Measurements from ENCODE around the gene RUVBL2.

Gene RUVBL2

DNA sequence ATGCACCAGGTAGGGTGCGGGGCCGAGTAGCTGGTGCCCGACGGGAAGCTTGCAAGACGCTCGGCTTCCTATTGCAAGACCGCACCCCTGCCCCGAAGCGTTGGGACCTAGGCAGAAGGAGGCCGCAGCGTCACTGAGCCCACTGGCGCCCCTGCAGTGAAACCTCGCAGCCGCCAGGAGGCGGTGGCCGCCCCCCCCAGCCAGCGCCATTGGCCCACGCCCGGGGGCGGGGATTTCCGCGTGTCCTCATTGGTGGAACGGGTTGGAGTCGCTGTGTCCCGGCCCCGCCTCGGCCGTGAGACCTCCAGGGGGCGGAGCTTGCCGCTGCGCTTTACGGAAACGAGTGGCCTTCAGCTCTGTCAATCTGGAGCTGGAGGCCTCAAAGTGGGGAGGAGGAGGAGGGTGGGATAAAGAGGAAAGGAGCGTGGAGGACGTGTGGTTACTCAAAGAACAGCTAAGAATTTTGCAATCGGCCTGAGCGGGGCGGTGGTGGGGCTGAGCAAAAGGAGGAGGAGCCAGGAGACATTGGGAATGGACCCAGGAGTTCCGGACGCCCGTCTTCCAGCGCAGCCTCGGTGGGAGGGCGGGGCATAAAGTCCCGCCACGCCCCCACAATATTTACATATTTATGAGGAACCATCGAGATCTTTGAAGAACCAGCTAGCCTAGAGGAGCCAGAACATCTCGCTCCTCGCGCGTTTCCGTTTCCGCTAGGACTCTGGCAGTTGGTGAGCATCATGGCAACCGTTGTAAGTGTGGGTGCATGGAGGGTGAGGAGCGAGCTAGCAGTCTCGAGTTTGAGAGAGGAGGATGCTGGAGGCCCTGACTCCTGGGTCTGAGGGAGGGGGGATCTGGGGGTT is at the start of gene RUVBL2, which contains the start of gene GYS1:
TSS of gene RUVBL2 (plus strand) at position 713 of the 860 bp plus-strand sequence. CDS start at position 738, 25 bp downstream.
TSS of gene GYS1 (minus strand) at position 135 of the 860 bp plus-strand sequence. CDS start 197 bp downstream, outside the sequence.
- peak; percentile 78 for TF ChIP-seq CTCF (IDR thresholded peaks at IDR 0.05; ENCODE audit: extremely low read depth, missing control alignments)
- peak; percentile 98 for DNase-seq (ENCODE audit: low spot score)

DNA sequence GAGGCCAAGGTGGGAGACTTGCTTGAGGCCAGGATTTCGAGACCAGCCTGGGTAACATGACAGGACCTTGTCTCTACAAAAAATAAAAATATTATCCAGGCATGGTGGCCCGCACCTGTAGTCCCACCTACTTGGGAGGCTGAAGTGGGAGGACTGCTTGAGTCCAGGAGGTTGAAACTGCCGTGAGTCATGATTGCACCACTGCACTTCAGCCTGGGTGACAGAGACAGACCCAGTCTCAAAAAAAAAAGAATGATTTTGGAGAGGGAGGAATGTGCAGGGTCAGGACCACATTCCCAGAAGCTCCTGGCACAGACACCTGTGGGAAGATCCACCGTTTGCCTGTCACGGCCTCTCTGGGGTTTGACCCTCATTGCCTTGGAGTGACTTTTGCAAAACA is 48.3 kb upstream of the RUVBL2 start:
- no peak for DNase-seq (ENCODE audit: low spot score)
- no peak for TF ChIP-seq CTCF (IDR thresholded peaks at IDR 0.05; ENCODE audit: extremely low read depth, missing control alignments)

DNA sequence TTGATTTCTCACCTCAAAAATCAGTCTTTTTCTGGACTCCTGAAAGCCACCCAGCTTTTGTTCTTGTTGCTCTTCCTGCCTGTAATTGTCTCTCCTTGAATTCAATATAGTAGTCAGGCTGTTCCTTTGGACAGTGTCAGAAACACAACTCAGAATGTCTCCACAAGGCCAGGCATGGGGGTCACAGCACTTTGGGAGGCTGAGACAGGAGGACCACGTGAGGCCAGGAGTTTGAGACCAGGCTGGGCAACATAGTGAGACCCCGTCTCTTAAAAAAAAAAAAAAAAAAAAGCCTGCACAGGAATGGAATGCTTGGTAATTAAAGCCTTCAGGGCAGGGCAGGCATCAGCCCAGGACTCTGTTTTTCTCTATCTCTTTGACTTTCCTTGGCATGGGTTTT is 47.9 kb upstream of the RUVBL2 start:
- no peak for DNase-seq (ENCODE audit: low spot score)
- no peak for TF ChIP-seq CTCF (IDR thresholded peaks at IDR 0.05; ENCODE audit: extremely low read depth, missing control alignments)

DNA sequence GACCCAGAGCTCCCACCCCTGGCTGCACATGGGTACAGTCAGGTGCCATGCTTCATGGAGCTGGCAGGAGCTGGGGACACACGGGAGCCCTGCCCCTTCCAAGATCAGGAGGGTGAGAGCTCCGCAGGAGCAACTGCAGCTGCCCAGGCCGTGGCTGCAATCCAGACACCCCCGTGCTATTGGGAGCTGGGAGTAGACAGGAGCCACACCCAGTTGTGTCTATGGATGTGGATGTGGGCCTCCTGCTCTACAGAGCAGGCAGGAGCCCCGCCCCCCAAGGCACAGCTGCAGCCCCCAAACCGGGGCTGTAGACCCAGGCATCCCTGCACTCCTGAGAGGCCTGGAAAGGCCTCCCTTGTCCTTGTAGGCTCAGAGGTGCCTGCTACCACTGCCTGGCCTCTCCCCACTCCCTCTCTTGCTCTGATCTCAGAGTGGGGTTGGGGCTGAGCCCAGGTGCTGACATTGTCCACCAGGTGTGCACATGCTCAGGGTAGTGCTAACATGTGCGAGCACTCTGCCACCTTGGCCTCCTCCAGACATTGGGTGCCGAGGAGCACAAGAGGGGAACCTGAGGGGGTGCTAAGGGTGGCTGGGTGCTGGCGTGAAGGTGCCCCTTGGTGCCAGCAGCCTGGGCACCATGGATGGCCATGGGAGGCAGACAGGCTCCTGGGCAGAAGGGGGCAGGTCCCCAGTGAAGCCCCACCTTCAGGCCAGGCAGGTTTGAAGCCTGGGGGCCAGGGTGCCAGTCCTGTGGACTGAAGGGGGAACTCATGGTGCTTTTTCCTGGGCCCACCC is 47.0 kb upstream of the RUVBL2 start:
- TF ChIP-seq CTCF (IDR thresholded peaks at IDR 0.05; ENCODE audit: extremely low read depth, missing control alignments), result no peak
- DNase-seq (ENCODE audit: low spot score), result no peak

DNA sequence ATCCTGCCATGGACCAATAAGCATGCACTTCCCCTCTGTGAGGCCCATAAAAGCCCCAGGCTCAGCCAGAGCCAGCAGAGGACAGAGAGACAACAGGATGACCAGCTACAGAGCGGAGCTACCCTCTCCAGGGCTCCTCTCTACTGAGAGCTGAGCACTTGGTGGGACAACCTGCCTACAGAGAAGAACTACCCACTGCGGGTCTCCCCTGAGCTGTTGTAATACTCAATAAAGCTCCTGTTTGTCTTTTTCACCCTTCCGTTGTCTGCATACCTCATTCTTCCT is 46.5 kb upstream of the RUVBL2 start:
- TF ChIP-seq CTCF (IDR thresholded peaks at IDR 0.05; ENCODE audit: extremely low read depth, missing control alignments), result no peak

GRCh38 chr19:48950159-48950558 is 43.5 kb upstream of the RUVBL2 start:
- no peak for TF ChIP-seq CTCF (IDR thresholded peaks at IDR 0.05; ENCODE audit: extremely low read depth, missing control alignments)
- no peak for DNase-seq (ENCODE audit: low spot score)

More for the DNA sequence above, 46.5 kb upstream of the RUVBL2 start:
- no peak for DNase-seq (ENCODE audit: low spot score)

All from GM20000 (cell line).